GM04504 (cell line): Measurements from ENCODE around the gene CAMTA1.
"Not testable (repeated sequence)": the region's sequence is repeated elsewhere in the genome, so short reads cannot be mapped to it uniquely, and the experiment has no call there.

Experiments
- DNase-seq: peaks from one replicate; pipeline ENCODE4 v3.0.0-alpha.2; 2012; ENCODE audit warnings: low read depth

The CAMTA1 gene

DNA sequence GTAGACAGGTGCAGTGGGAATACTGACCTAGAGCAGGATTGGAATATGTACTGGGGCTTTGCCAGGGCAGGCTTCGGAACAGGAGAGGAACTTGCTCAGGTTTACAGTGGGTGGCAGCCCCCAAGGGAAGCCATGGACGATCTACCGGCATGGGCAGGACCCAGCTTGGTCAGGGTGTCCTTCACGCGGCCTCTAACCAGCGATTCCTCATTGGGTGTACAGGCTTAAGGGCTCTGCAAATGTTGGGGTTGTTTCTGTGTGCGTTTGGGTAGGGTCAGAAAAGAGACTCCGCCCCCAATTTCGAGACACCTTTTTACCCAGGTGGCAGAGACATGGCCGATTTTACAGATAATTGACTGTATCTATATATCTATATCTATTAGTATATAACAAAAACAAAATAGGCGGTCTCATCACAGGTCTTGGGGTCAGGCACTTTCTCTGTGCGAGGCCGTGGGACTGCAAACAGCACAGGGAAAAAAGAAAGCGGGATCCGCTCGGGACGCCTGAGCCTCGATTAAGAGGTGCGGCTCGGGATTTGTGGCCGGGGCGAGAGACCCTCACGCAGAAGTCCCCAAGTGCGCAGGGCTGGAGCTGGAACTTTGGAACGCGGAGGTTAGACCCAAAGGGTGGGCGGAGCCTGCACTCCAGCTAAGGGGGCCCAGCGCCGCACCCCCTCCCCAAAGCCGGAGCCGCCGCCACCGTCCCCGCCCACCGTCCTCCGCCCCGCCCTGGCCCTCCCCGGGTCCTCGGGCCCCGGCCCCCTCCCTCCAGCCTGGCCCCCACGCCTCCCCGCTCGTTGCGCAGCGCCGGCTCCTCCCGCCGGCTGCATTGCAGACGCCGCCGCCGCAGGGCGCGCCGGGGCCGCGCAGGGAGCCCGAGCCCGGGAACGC is 918.3 kb downstream of the CAMTA1 start:
- no peak for DNase-seq

DNA sequence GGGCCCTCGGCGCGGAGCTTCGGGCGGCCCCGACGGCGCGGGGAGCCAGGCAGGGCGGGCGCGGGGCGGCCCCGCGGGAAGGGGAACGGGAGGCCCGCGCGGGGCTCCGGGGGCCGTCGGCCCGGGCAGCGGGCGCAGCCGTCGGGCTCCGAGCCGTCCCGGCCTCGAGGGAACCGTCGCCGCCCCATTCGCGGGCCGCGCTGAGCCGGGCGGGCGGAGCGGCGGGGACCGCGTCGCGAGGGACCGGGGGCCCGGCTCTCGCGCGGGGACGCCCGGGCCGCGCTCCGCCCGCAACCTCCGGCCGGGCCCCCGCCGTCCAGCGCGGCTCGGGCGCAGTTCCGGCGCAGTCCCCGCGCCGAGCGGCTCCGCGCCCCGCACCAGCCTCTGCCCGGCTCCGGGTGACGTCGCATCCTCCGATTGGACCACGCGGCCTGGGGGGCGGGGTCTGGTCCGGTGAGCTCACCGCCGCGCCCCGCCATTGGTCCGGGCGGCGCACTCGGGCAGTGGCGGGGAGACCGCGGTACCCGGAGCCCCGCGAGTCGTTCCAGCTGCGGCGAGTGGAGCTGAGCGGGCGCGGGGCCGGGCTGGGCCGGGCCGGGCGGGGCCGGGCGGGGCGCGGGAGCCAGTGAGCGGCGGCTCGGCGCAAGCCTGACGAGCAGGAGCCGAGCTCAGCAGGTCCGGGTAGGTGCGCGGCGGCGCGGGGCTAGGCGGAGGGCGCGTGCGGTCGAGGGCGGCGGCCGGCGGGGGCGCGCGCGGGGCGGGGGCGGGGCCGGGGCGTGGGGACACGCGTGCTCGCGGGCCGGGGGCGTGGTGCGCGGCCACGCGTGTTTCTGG is 919.2 kb downstream of the CAMTA1 start:
- peak; percentile 46 for DNase-seq

DNA sequence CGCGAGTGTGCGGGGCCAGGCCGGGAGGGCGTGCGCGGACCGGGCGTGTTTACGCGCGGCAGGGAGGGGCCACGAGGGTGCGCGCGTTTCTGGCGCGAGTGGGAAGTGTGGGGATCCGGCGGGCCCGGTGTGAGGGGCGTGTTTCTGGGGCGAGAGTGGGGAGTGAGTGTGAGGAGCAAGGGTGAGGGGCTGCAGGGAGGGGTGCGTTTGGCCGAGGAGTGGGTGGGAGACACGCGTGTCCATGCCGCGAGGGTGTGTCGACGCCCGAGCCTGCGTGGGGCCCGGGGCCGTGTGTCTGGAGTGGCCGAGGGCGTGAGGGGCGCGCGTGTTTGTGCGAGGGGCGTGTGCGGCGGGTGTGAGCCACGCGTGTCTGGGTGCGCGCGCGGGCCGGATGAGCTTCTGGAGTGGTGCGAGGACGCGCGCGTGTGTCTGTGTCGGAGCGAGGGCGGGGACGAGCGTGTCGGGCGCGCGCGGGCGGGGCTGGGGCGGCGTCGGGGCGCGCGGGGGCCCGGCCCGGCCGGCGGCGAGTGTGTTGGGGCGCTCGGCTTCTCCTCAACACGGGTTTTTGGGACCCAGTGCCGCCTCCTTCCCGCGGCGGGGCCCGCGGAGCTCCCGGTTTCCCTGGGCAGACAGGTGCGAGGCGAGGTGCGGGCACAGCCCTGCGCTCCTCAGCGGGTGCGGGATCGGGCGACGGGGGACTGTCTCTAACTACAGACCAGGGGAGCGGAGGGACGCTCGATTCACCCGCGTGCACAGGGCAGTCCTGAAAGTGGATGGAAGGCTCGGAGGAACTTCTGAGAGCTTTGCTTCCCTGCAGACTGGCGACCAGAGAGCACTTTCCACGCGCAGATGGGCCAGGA is 920.0 kb downstream of the CAMTA1 start:
- DNase-seq = no peak

DNA sequence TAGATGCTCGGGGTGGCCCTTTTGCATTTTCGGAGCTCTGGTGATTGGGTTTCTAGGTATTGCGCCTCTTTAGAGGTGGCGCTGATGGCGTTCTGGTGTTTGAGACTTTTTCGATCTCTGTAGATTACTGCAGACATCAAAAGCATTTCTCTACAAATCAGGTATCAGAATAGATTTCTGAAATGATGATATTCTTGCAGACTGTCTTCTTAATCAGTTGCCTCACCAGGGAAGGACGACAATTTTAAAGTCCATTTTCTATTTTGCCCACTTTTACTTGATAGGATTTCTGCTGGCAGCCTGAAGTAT is 920.6 kb downstream of the CAMTA1 start:
- DNase-seq = no peak

DNA sequence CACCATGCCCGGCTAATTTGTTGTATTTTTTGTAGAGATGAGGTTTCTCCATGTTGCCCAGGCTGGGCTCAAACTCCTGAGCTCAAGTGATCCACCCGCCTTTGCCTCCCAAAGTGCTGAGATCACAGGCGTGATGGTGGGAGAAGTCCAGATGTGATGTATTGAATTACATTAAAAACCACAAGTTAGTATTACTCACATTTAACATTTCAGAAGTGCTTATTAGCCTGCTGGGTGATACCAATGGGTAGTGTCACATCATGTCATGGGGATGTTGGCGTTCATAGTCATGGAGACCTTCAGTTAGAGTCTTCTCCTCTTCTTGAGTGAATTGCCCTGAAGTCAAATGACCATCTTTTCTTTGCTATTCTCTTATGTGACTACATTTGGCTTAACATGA is 922.3 kb downstream of the CAMTA1 start:
- DNase-seq = no peak

DNA sequence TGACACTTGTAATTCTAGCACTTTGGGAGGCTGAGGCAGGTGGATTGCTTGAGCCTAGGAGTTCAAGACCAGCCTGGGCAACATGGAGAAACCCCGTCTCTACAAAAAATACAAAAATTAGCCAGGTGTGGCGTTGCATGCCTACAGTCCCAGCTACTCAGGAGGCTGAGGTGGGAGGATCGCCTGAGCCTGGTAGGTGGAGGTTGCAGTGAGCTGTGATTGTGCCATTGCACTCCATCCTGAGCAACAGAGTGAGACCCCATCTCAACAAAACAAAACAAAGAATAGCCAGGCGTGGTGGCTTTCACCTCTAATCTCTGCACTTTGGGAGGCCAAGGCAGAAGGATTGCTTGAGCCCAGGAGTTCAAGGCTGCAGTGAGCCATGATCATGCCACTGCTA is 922.8 kb downstream of the CAMTA1 start:
- DNase-seq = not testable (repeated sequence)

DNA sequence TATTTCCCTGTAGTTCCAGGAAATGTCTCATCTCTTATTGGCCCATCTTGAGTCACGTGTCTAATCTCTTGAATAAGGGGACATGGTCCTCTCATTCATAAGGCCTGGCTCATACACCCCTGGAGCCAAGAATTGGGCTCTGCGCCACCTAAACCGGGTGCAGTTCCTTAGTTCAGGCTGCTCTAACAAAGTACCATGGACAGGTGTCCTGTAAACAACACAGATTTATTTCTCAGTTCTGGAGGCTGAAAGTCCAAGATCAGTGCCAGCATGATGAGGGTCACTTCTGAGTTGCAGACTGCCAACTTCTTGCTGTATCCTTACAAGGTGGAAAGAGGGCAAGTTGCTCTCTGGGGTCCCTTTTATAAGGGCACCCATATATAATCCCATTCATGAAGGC is 925.6 kb downstream of the CAMTA1 start:
- DNase-seq = no peak

DNA sequence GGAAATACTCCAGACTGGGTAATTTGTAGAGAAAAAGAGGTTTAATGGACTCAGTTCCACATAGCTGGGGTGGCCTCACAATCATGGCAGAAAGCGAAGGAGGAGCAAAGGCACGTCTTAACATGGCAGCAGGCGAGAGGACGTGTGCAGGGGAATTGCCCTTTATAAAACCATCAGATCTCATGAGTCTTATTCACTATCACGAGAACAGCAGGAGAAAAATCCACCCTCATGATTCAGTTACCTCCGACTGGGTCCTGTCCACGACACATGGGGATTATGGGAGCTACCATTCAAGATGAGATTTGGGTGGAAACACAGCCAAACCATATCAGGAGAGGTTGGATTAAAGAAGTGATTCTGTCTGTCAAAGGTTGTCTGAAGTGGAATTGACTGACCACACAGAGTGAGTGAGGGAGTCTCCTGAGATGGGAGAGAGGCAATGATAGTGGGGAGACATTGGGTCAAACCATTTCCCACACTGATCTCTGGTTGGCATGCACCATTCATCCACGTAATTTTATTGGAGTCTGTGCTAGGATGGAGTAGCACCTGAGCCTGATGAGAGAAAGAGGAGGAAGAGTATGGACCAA is 927.6 kb downstream of the CAMTA1 start:
- DNase-seq = no peak

DNA sequence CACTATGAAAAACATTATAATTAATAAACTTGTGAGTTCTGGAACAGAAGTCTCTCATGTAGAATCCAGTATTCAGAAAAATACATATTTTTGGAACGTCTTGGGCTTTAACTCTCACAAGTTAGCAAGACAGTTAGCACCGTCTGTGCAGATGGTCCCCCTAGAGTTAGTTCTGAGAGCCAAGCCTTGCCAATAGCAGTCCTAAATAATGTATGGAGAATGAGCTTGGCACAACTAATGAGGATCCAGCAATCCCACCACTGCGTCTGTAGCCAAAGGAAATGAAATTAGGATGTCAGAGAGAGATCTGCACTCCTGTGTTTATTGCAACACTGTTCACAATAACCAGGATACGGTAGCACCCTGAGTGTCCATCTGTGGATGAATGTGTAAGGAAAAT is 931.3 kb downstream of the CAMTA1 start:
- no peak for DNase-seq

DNA sequence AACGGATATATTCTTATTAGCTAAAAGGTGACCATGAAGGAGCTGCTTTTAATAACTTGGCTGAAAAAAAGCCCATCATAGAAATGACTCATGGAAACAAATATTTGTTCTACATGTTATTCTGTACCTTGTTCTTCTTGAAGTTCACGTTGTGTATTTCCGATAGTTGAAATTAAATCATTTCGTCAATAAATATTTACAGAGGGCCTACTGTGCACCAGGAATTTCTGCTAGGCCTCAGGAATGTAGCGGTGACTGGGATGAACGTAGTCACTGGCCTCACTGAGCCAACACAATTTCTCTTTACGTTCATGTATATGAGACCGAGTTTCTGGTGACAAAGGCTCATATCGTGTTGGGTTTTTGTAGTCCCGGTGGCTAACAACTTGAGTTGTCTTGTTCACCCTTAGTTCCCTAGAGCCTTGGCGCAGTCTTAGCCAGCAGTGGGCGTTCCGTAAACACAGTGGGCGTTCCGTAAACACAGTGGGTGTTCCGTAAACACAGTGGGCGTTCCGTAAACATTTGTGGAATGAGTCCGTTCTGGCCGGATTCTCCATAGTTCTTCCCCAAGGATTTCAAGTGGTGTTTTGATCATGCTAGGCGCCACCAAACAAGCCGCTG is 932.6 kb downstream of the CAMTA1 start:
- no peak for DNase-seq

DNA sequence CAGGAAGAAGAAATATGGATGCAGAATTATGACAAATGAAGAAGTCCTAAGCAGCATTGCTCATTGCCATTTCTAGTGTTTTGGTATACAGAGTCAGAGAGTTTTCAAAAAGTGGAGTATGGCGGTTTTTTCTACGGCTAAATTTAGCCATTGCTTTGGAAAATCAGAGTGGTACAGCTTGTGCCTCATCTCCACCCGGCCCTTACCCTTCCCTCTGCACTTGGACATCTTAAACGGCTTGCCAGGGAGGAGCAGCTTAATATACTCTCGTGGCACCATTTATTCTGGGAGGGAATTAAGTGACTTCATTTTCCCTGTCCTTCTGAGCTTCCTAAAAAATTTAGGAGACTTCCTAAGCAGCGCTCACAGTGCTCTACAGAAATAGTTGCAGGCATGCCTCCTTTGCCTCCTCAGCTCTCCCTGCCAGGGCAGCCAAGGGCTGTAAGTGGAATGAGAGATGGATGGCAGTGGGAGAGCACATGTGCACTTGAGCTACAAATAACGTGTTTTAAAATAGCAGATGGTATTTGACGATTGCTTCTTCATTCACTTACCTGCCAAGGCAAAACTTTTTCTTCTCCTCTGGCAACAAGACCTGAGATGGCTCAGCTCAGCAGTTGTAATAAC is 934.3 kb downstream of the CAMTA1 start:
- DNase-seq = no peak

DNA sequence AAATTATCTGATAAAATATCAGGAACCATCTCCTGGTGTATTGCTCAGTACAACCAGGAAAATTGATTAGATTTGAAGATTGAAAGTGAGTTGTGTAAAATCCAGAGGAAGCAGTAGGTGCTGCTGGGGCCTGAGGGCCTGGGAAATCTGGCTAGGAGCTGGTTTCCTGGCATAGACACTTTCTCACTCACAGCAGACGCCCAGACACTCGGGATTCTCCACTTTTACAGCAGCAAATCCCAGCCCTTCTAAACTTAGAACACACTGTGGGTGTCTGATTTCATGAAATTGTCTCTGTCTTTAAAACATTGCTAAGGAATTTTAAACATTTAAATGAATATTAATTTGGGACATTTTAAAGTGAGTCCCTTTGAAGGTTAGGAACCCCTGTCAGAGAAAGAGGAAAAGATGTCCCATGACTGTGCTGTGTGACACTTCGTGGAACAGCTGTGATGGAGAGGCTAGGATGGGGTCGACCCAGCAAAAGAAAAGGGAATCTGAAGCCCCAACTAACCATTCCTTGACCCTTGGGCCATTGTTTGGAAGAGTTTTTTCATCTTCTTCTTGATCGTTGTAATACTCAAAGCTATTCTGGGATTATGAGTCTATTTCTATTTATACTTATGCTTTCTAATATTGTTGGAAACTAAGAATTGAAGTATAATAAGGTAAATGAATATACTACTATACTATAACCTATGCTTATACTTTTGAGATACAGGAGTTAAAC is 936.9 kb downstream of the CAMTA1 start:
- no peak for DNase-seq

DNA sequence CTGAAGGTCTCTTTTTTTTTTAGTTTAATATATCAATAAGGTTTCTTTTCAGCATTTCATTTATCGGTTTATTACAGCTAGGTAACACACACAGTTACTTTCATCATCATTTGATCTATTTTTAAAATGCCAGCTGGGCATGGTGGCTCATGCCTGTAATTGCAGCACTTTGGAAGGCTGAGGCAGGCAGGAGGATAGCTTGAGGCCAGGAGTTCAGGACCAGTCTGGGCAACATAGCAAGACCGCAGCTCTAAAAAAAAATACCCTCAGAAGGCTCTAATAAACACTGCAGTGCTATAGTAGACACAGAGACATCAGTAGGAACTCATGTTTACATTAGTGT is 937.4 kb downstream of the CAMTA1 start:
- DNase-seq = no peak

DNA sequence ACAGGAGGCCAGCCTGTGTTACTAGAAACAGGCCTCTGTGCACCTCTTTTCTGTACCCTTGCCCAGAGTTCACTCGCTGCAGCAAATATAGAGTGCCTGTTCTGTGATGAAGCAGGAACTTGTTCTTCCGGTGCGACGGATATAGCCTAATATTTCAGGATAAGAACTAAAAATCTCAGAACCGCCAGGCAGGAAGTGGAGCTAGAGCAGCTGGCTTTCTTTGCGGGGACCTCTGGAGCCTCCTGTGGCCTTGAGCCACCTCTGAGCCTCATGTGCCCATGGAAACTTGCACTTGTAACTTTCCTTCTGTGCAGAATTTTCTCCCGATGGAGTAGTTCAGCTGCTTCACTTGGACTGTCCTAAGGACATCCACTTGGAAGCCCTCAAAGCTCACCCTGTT is 941.4 kb downstream of the CAMTA1 start:
- no peak for DNase-seq

DNA sequence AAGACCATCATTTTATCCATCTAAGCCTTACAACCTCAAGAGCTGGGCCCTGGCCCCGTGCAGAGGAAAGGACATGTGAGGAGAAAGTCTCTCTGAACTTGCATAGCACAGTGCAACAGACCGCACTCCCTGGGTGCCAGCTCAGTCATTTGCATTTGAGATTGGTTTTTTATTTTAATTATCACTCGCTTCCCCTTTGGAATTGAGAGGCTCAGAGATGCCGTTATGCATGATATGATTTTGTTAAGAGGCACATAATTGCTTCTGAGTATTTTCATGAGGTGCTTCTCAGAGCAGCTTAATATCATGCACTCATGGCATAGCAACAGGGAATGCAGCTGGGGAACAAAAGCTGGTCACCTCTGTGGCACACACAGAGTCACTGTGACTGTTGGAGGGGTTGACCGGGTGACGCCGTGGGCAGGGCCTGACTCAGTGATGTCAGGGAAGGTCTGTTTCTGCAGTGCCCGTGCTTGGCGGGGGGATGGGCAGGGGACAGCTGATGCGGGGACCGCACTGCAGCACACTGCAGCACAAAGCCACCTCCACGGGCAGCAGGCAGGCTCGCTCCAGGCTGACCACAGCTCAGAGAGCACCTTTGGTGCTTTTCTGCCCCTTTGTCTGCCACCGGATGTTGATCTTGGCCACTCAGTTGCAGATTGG is 942.7 kb downstream of the CAMTA1 start:
- no peak for DNase-seq

DNA sequence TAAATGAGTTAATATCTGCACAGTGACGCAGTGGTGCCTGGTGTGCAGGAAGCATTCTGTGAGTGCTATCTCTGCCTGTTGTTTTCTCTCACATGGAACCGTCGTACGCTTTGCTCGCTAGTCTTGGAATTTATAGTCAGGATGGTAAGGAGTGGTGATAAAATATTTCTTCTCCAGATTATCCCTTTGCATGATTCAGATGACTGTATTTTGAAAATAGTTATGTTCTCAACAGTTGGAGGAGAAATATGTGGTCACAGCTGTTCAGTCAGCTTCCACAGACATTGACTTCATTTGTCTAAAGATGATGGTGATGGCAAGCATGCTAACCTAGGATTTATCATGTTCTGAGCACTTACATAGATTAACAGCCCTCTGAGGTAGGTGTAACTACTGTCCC is 944.5 kb downstream of the CAMTA1 start:
- DNase-seq = no peak

DNA sequence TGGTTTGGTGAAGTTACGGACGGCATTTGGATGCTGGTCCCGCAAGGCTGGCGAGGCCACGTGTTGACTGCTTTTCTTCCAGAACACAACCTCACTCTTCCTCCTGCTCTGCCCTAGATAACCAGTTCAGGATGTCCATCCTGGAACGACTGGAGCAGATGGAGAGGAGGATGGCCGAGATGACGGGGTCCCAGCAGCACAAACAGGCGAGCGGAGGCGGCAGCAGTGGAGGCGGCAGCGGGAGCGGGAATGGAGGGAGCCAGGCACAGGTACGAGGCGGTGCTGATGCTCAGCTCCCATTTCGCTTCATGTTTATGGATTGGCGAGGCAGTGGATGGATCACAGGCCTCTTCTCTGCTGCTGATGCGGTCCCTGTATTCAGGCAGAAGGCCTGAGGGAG is 947.1 kb downstream of the CAMTA1 start:
- no peak for DNase-seq

DNA sequence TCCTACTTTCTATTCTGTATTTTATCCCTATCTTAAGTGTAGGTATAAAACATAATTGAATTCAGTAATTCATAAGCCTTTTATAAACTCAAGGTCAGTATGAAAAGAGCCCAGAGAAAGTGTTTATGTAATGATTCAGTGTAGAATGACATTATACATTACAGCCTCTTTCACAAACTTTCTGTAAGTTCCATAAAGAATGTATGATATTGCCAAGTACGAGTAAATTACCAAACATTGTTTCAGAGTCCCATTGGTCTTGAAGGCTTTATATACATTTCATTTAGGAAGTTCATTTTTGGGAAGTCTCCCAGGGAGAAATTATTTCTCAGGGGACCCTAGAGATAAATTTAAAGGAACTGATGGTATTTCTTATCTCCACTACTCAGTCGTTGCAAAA is 948.0 kb downstream of the CAMTA1 start:
- DNase-seq = no peak

DNA sequence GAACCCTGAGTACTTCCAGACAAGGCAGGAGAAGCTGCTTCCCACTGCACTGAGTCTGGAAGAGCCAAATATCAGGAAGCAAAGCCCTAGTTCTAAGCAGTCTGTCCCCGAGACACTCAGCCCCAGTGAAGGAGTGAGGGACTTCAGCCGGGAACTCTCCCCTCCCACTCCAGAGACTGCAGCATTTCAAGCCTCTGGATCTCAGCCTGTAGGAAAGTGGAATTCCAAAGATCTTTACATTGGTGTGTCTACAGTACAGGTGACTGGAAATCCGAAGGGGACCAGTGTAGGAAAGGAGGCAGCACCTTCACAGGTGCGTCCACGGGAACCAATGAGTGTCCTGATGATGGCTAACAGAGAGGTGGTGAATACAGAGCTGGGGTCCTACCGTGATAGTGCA is 952.8 kb downstream of the CAMTA1 start:
- DNase-seq = no peak

DNA sequence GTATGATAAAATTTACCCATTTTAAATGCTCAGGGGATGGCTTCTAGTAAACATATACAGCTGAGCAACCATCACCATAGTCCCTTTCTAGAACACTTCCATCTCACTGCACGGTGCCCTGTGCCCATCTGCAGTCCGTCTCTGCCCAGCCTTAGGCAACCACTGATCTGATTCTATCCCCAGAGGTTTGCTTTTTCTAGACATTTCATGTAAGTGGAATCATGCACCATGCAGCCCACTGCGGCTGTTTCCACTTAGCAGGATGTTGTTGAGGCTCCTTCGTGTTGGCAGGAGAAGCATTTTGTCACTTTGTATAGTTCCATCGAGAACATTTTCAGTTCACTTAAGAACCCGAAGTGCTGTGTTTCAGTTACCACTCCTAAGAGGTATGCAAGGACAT is 958.1 kb downstream of the CAMTA1 start:
- no peak for DNase-seq
